Uterus (tissue), 4 donors: ENCODE results near the gene CHCHD3. TPM values are rescaled to one million over a fixed set of nuclear protein-coding genes. Genes with fewer than 3 reads are reported as not detected.
"Not testable (repeated sequence)": the region's sequence is repeated elsewhere in the genome, so short reads cannot be mapped to it uniquely, and the experiment has no call there.

Experiments used
- DNase-seq, 2 donors: peaks; one replicate each; pipeline ENCODE4 v3.0.0-alpha.2; 2019 to 2020
- H3K27ac ChIP-seq, 2 donors: fragments of 200-600 bp; sonication (generic); 1 replicate in 1 of 2; 2 replicates in 1 of 2; pipeline ENCODE4 v1.5.1; 2016 to 2018
- H3K27me3 ChIP-seq, 2 donors: fragments of 200-600 bp; sonication (generic); one replicate each; pipeline ENCODE4 v1.5.1; 2018 to 2019; ENCODE audit warnings: control low read depth in 1 of 2
- H3K36me3 ChIP-seq, 2 donors: fragments of 200-600 bp; sonication (generic); one replicate each; pipeline ENCODE4 v1.5.1; 2019; ENCODE audit warnings: control low read depth in 1 of 2
- H3K4me1 ChIP-seq, 2 donors: fragments of 200-600 bp; sonication (generic); one replicate each; pipeline ENCODE4 v1.5.1; 2018 to 2019; ENCODE audit warnings: control low read depth in 1 of 2
- H3K4me3 ChIP-seq, 2 donors: fragments of 200-600 bp; sonication (generic); 1 replicate in 1 of 2; 2 replicates in 1 of 2; pipeline ENCODE4 v1.5.1; 2018 to 2019; ENCODE audit warnings: mild to moderate bottlenecking in 1 of 2
- H3K9me3 ChIP-seq, 2 donors: fragments of 200-600 bp; sonication (generic); one replicate each; pipeline ENCODE4 v1.5.1; 2019; ENCODE audit warnings: control low read depth in 1 of 2
- CTCF ChIP-seq, 4 experiments: fragments of 200-600 bp in 2 of 4; fragments of 450-650 bp in 2 of 4; sonication (generic) in 2 of 4; IDR thresholded peaks; one replicate each; pipeline ENCODE4 v1.5.1; 2016 to 2019; ENCODE audit warnings: antibody characterized with exemption in 4 of 4, mild to moderate bottlenecking in 2 of 4, moderate library complexity in 1 of 4
- POLR2A ChIP-seq, 2 donors: fragments of 450-650 bp; IDR thresholded peaks; one replicate each; pipeline ENCODE4 v1.6.1; 2016; ENCODE audit warnings: antibody characterized with exemption in 2 of 2, mild to moderate bottlenecking in 1 of 2, moderate library complexity in 1 of 2
- intact Hi-C: fragments of 100-400 bp; cut with DNase I; formaldehyde crosslinking; loops from one replicate; pipeline ENCODE4 v1.15.1; 2023; ENCODE audit warnings: low total_unique reads
- total RNA-seq, 4 donors: library from RNA; depleted of rRNA in 3 of 4; stranded (reverse); fragments of >200 nt in 3 of 4; gene quantifications; one replicate each; pipeline versions ENCODE4 v1.1.0 to v1.2.4, GENCODE V29; 2014 to 2023
- donor health status: DM: yes; HTN: yes; CAD: no.

CHCHD3 gene
- total RNA-seq, 4 donors from 2014 or later, result 43.5 to 61.0 (median 47.6) TPM

GRCh38 chr7:133040178-133040577 is 41.7 kb downstream of the CHCHD3 start:
- TF ChIP-seq POLR2A (IDR thresholded peaks at IDR 0.05) (no peak), CTCF (IDR thresholded peaks at IDR 0.05) (no peak)
- intact Hi-C loops, result no loop called here
- no peaks in the 10 kb centered on the region for H3K36me3 ChIP-seq
- H3K9me3 ChIP-seq, result no peaks in the 10 kb centered on the region
- no peaks in the 10 kb centered on the region for H3K4me1 ChIP-seq
- H3K4me3 ChIP-seq, result no peak overlapping the region
- no peaks in the 10 kb centered on the region for H3K27me3 ChIP-seq
- no peak overlapping the region for H3K27ac ChIP-seq
- DNase-seq, result no peak

- H3K27me3 ChIP-seq, result no peaks in the 10 kb centered on the region
- no peak for TF ChIP-seq CTCF (IDR thresholded peaks at IDR 0.05)
- TF ChIP-seq POLR2A (IDR thresholded peaks at IDR 0.05), result no peak
- no peaks in the 10 kb centered on the region for H3K4me1 ChIP-seq
- H3K4me3 ChIP-seq, result no peak overlapping the region
- intact Hi-C loops, result no loop called here
- H3K9me3 ChIP-seq, result no peaks in the 10 kb centered on the region
- H3K27ac ChIP-seq, result no peak overlapping the region
- DNase-seq, result no peak
- H3K36me3 ChIP-seq, result no peaks in the 10 kb centered on the region
These were observed 42.3 kb downstream of the CHCHD3 start for GRCh38 chr7:133039614-133040013.

- no peak for DNase-seq
- intact Hi-C loops, result no loop called here
- H3K36me3 ChIP-seq, result no peaks in the 10 kb centered on the region
- no peak overlapping the region for H3K27ac ChIP-seq
- H3K9me3 ChIP-seq, result no peaks in the 10 kb centered on the region
- no peaks in the 10 kb centered on the region for H3K4me1 ChIP-seq
- TF ChIP-seq CTCF (IDR thresholded peaks at IDR 0.05) (no peak), POLR2A (IDR thresholded peaks at IDR 0.05) (no peak)
- no peak overlapping the region for H3K4me3 ChIP-seq
- no peaks in the 10 kb centered on the region for H3K27me3 ChIP-seq
These were observed 45.6 kb downstream of the CHCHD3 start for GRCh38 chr7:133036289-133036688.

- intact Hi-C loops, H3K9me3 ChIP-seq, H3K4me1 ChIP-seq, DNase-seq, H3K36me3 ChIP-seq, H3K27me3 ChIP-seq, H3K4me3 ChIP-seq, H3K27ac ChIP-seq: not testable (repeated sequence)
These were observed 46.6 kb downstream of the CHCHD3 start for GRCh38 chr7:133035240-133035639.

- H3K27me3 ChIP-seq, result no peaks in the 10 kb centered on the region
- H3K9me3 ChIP-seq, result no peaks in the 10 kb centered on the region
- no peak for TF ChIP-seq POLR2A (IDR thresholded peaks at IDR 0.05)
- TF ChIP-seq CTCF (IDR thresholded peaks at IDR 0.05), result no peak
- H3K27ac ChIP-seq, result no peak overlapping the region
- no peak overlapping the region for H3K4me3 ChIP-seq
- H3K36me3 ChIP-seq, result no peaks in the 10 kb centered on the region
- no peak for DNase-seq
- intact Hi-C loops, result no loop called here
- no peaks in the 10 kb centered on the region for H3K4me1 ChIP-seq
These were observed 51.5 kb downstream of the CHCHD3 start for GRCh38 chr7:133030346-133030745.

GRCh38 chr7:133029463-133029862 is 52.4 kb downstream of the CHCHD3 start:
- TF ChIP-seq CTCF (IDR thresholded peaks at IDR 0.05) (no peak), POLR2A (IDR thresholded peaks at IDR 0.05) (no peak)
- DNase-seq, result no peak
- Histone ChIP-seq H3K9me3 (no peaks in the 10 kb centered on the region), H3K27me3 (no peaks in the 10 kb centered on the region), H3K4me1 (no peaks in the 10 kb centered on the region), H3K27ac (no peak overlapping the region), H3K36me3 (no peaks in the 10 kb centered on the region), H3K4me3 (no peak overlapping the region)
- intact Hi-C loops, result no loop called here
